HG02571 (cell line): ENCODE results near the gene RBMS3.
"Not testable (repeated sequence)": the region's sequence is repeated elsewhere in the genome, so short reads cannot be mapped to it uniquely, and the experiment has no call there.

ENCODE experiments used
- ATAC-seq: cut with Tn5 transposase; IDR thresholded peaks from one replicate; pipeline ENCODE4 v1.9.1; 2021; ENCODE audit warnings: mild to moderate bottlenecking, moderate library complexity; ENCODE audit not compliant: unreplicated experiment

The RBMS3 gene

GRCh38 chr3:29649815-29650547, 369.1 kb downstream of the RBMS3 start:
- no peak for ATAC-seq

GRCh38 chr3:29653680-29654079, 372.8 kb downstream of the RBMS3 start:
- ATAC-seq = no peak

- ATAC-seq = no peak
Measured at GRCh38 chr3:29655015-29655747, 374.3 kb downstream of the RBMS3 start.

GRCh38 chr3:29665688-29666087, 384.8 kb downstream of the RBMS3 start:
- no peak for ATAC-seq

- no peak for ATAC-seq
Measured at GRCh38 chr3:29668233-29668632, 387.4 kb downstream of the RBMS3 start.

GRCh38 chr3:29668728-29669127, 387.9 kb downstream of the RBMS3 start:
- ATAC-seq = no peak

GRCh38 chr3:29670476-29670875, 389.6 kb downstream of the RBMS3 start:
- not testable (repeated sequence) for ATAC-seq

- ATAC-seq = no peak
Measured at GRCh38 chr3:29677421-29677820, 396.6 kb downstream of the RBMS3 start.

GRCh38 chr3:29679944-29680343, 399.1 kb downstream of the RBMS3 start:
- ATAC-seq = no peak

GRCh38 chr3:29683018-29683993, 402.4 kb downstream of the RBMS3 start:
- ATAC-seq = peak; percentile 50

GRCh38 chr3:29686889-29687592, 406.2 kb downstream of the RBMS3 start:
- ATAC-seq = peak; percentile 95

GRCh38 chr3:29690686-29691353, 409.9 kb downstream of the RBMS3 start:
- no peak for ATAC-seq

GRCh38 chr3:29693863-29694262, 413.0 kb downstream of the RBMS3 start:
- ATAC-seq = no peak

- no peak for ATAC-seq
Measured at GRCh38 chr3:29694331-29694730, 413.5 kb downstream of the RBMS3 start.

GRCh38 chr3:29694783-29695182, 413.9 kb downstream of the RBMS3 start:
- ATAC-seq = no peak

- ATAC-seq = no peak
Measured at GRCh38 chr3:29695201-29695600, 414.3 kb downstream of the RBMS3 start.

GRCh38 chr3:29695643-29696198, 414.9 kb downstream of the RBMS3 start:
- no peak for ATAC-seq

- ATAC-seq = no peak
Measured at GRCh38 chr3:29696311-29696710, 415.4 kb downstream of the RBMS3 start.

GRCh38 chr3:29697989-29698388, 417.1 kb downstream of the RBMS3 start:
- ATAC-seq = no peak

- no peak for ATAC-seq
Measured at GRCh38 chr3:29700256-29700655, 419.4 kb downstream of the RBMS3 start.
